GM12878 (cell line): ENCODE measurements around the gene NRXN3. TPM values are rescaled to one million over a fixed set of nuclear protein-coding genes. Genes with fewer than 3 reads are reported as not detected.

Source experiments
- ATAC-seq: fragments of 200-7000 bp; cut with Tn5 transposase; 3 replicates; pipeline ENCODE4 v1.9.1; 2020; ENCODE audit warnings: mild to moderate bottlenecking, moderate library complexity
- BruUV-seq: library from RNA; stranded (reverse); fragments of 400-500 nt; replicated peaks from 2 replicates; lab custom pipeline; 2021; lab: Mats Ljungman, UMichigan
- CTCF ChIA-PET: fragments of 300-600 bp; sonication (Branson Sonifier 250); formaldehyde crosslinking; extraction: SDS; loops from one replicate; lab custom pipeline; 2021; ENCODE audit warnings: inconsistent platforms; lab: Yijun Ruan, JAX
- POLR2A ChIA-PET: fragments of 350-600 bp; formaldehyde crosslinking; extraction: SDS; loops from one replicate; lab custom pipeline; 2021; ENCODE audit warnings: inconsistent platforms; lab: Charles Lee
- RAD21 ChIA-PET: fragments of 300-600 bp; sonication (Branson Sonifier 250); formaldehyde crosslinking; loops from one replicate; lab custom pipeline; 2023; ENCODE audit warnings: antibody characterized with exemption; ENCODE audit not compliant: unreplicated experiment; lab: Charles Lee
- SMC1A ChIA-PET: fragments of 300-600 bp; sonication (Branson Sonifier 250); formaldehyde crosslinking; loops from one replicate; lab custom pipeline; 2023; ENCODE audit not compliant: unreplicated experiment, uncharacterized antibody; lab: Charles Lee
- DNase-seq: peaks from one replicate; pipeline ENCODE4 v3.0.0-alpha.2; 2011; ENCODE audit warnings: low read depth, low spot score
- FAIRE-seq: peaks from 3 replicates; lab custom pipeline; 2011; peaks lifted over from hg19 to GRCh38; lab: Jason Lieb, UNC
- H2AFZ ChIP-seq: 2 replicates; pipeline ENCODE4 v1.6.0; 2011; ENCODE audit warnings: low read depth, low read length, control low read depth; ENCODE audit not compliant: control insufficient read depth
- H3K27ac ChIP-seq: 2 replicates; pipeline ENCODE4 v1.5.1; 2011; ENCODE audit warnings: control low read depth; ENCODE audit not compliant: control insufficient read depth, insufficient read depth
- H3K27me3 ChIP-seq, 2 experiments: replicated peaks in 1 of 2; 2 replicates each; pipeline versions ENCODE4 v1.6.0 to v1.6.1; 2011; ENCODE audit warnings: low read length in 1 of 2; ENCODE audit not compliant: control insufficient read depth in 2 of 2, insufficient read depth in 2 of 2
- H3K36me3 ChIP-seq, 2 experiments: 2 replicates each; pipeline ENCODE4 v1.5.1; 2011; ENCODE audit warnings: low read length in 1 of 2; ENCODE audit not compliant: control insufficient read depth in 2 of 2, insufficient read depth in 2 of 2
- H3K4me1 ChIP-seq: 2 replicates; pipeline ENCODE4 v1.6.1; 2011; ENCODE audit warnings: mild to moderate bottlenecking, low read length, moderate library complexity, mixed read lengths; ENCODE audit not compliant: control insufficient read depth, insufficient read depth
- H3K4me2 ChIP-seq: 2 replicates; pipeline ENCODE4 v1.6.0; 2011; ENCODE audit warnings: control low read depth; ENCODE audit not compliant: control insufficient read depth, insufficient read depth
- H3K4me3 ChIP-seq: fragments of 200-600 bp; sonication (generic); 2 replicates; pipeline ENCODE4 v1.5.1; 2016
- H3K79me2 ChIP-seq: 2 replicates; pipeline ENCODE4 v1.6.0; 2011; ENCODE audit warnings: low read length; ENCODE audit not compliant: control insufficient read depth, insufficient read depth
- H3K9ac ChIP-seq: 2 replicates; pipeline ENCODE4 v1.8.0; 2011; ENCODE audit warnings: low read length, control low read depth, mixed read lengths; ENCODE audit not compliant: control insufficient read depth, insufficient read depth
- H3K9me3 ChIP-seq: replicated peaks from 3 replicates; pipeline ENCODE4 v1.5.1; 2011; ENCODE audit warnings: mild to moderate bottlenecking, low read length; ENCODE audit not compliant: control insufficient read depth, insufficient read depth
- H4K20me1 ChIP-seq: 2 replicates; pipeline ENCODE4 v1.6.0; 2011; ENCODE audit not compliant: control insufficient read depth, insufficient read depth
- EGR1 ChIP-seq, 2 experiments: IDR thresholded peaks; 1 replicate in 1 of 2; 2 replicates in 1 of 2; pipeline ENCODE4 v1.6.1; 2011 to 2012; ENCODE audit warnings: low read depth in 2 of 2, low read length in 2 of 2, borderline replicate concordance in 1 of 2, mild to moderate bottlenecking in 1 of 2, moderate library complexity in 1 of 2
- KDM1A ChIP-seq: fragments of 200-600 bp; sonication (generic); IDR thresholded peaks from 2 replicates; pipeline ENCODE4 v1.6.1; 2016; ENCODE audit warnings: borderline replicate concordance
- MTA3 ChIP-seq: IDR thresholded peaks from 2 replicates; pipeline ENCODE4 v1.6.1; 2012; ENCODE audit warnings: low read length, inconsistent platforms, borderline replicate concordance
- POLR2AphosphoS2 ChIP-seq: IDR thresholded peaks from 2 replicates; pipeline ENCODE4 v1.6.1; 2011; ENCODE audit warnings: low read depth, mild to moderate bottlenecking, low read length, improper control_type of control experiment, moderate library complexity
- SMC3 ChIP-seq: IDR thresholded peaks from 2 replicates; pipeline ENCODE4 v1.6.1; 2011; ENCODE audit warnings: low read length, improper control_type of control experiment, borderline replicate concordance
- TBL1XR1 ChIP-seq: IDR thresholded peaks from 2 replicates; pipeline ENCODE4 v1.6.1; 2012; ENCODE audit warnings: low read depth, low read length, improper control_type of control experiment
- ZNF384 ChIP-seq: IDR thresholded peaks from 2 replicates; pipeline ENCODE4 v1.6.1; 2012; ENCODE audit warnings: low read depth, mild to moderate bottlenecking, low read length, improper control_type of control experiment, borderline replicate concordance
- WGBS: methylation state at CpG from one replicate; pipeline ENCODE4 v1.1.6; 2016; ENCODE audit warnings: low lambda C conversion rate; ENCODE audit not compliant: insufficient replicate concordance, insufficient coverage; ENCODE audit errors: missing lambda C conversion rate; 5-methylcytosine and 5-hydroxymethylcytosine counted together
- in situ Hi-C: fragments of 300-500 bp; cut with MboI; formaldehyde crosslinking; loops from 9 replicates; pipeline ENCODE4 v1.14.3; 2018; ENCODE audit warnings: mixed read lengths
- intact Hi-C: fragments of 100-400 bp; cut with micrococcal nuclease; formaldehyde crosslinking; loops from one replicate; pipeline ENCODE4 v1.14.2; 2022; ENCODE audit not compliant: unreplicated experiment
- polyA plus RNA-seq, 11 experiments: library from polyadenylated mRNA; depleted of rRNA in 4 of 11; unstranded in 6 of 11; stranded (reverse) in 5 of 11; fragments of >200 nt; fragmentation: Nextera tagmentation in 4 of 11; fragmentation: Illumina TruSeq in 1 of 11; extraction: Ambion mirVana in 4 of 11; extraction: Trizol in 1 of 11; gene quantifications; 1 replicate in 1 of 11; 2 replicates in 10 of 11; pipeline versions ENCODE4 v1.2.1 to v1.2.3, GENCODE V29; 2011 to 2016; ENCODE audit warnings: inconsistent platforms in 2 of 11, missing spikeins in 2 of 11, low read depth in 1 of 11
- total RNA-seq, 4 experiments: library from RNA; depleted of rRNA in 3 of 4; stranded (reverse); fragments of >200 nt in 3 of 4; fragmentation: Illumina TruSeq in 1 of 4; extraction: Trizol in 1 of 4; gene quantifications; 2 replicates each; pipeline versions ENCODE4 v1.2.1 to v1.2.3, GENCODE V29; 2013 to 2021

NRXN3 gene
- total and polyA plus RNA-seq, 10 of the 15 experiments (the other 5 are each of a cell fraction or from before 2014, with no cell fraction given) = 0.52 to 3.3 (median 1.4) TPM

DNA sequence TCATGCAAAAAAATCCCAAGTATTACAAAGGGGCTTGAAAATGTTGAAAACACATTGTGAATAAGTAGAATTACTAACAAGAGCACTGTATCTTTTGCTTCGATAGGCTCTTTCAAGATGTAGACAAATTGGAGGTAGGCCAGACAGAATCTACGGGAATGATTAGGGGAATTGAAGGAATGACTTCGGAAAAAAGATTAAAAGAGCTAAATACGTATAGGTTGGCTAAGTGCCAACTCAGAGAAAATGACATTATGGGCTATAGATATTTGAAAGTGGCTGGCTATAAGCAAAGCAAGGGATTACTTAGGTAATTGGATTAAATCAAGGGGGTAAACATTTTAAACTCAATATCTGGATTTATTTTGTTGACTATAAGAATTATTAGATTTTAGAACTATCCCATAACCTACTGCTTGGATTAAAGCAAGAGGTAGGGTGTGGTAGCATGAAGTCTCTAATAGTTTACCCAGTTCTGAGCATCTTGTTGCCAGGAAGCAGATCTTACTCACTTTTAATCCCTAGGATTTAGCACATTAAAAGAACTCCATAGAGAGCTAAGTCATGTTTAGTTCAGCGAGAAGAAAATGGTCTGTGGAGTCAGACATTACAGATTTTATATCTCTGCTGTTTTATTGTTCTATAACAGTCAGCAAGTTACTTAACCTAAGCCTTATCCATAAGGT is 1551.4 kb downstream of the NRXN3 start (continued):
- TF ChIP-seq POLR2AphosphoS2 (no peak), KDM1A (no peak)

GRCh38 chr14:79724934-79725717 is 1555.0 kb downstream of the NRXN3 start:
- POLR2A ChIA-PET = no interaction called here
- Histone ChIP-seq H3K27ac (no peak overlapping the region), H3K9me3 (no peaks in the 10 kb centered on the region), H4K20me1 (no peaks in the 10 kb centered on the region), H3K79me2 (no peaks in the 10 kb centered on the region), H2AFZ (no peak overlapping the region), H3K27me3 (no peaks in the 10 kb centered on the region), H3K36me3 (no peaks in the 10 kb centered on the region), H3K4me1 (no peaks in the 10 kb centered on the region), H3K4me3 (no peak overlapping the region), H3K4me2 (no peak overlapping the region), H3K9ac (no peak overlapping the region)
- in situ Hi-C loops (no loop called here), intact Hi-C loops (no loop called here)
- ATAC-seq = no peak
- peak; percentile 2 for DNase-seq
- RAD21 ChIA-PET = no interaction called here
- FAIRE-seq = no peak
- CTCF ChIA-PET = no interaction called here
- no TSS peak for BruUV-seq
- SMC1A ChIA-PET = no interaction called here
- TF ChIP-seq EGR1 (IDR thresholded peaks at IDR 0.05; ENCODE audit: borderline replicate concordance in 1 of 2, low read depth in 2 of 2, low read length in 2 of 2) (no peak), SMC3 (no peak), MTA3 (no peak), ZNF384 (no peak), TBL1XR1 (no peak)
- whole genome bisulfite sequencing = 32% methylated on average over 7 of the region's 7 CpGs
